Measurements from ENCODE around the gene ARHGAP42. TPM values are rescaled to one million over a fixed set of nuclear protein-coding genes. Genes with fewer than 3 reads are reported as not detected.

The ARHGAP42 gene
- polyA plus RNA-seq, 3 donors: 0.13 TPM; not detected in 2

DNA sequence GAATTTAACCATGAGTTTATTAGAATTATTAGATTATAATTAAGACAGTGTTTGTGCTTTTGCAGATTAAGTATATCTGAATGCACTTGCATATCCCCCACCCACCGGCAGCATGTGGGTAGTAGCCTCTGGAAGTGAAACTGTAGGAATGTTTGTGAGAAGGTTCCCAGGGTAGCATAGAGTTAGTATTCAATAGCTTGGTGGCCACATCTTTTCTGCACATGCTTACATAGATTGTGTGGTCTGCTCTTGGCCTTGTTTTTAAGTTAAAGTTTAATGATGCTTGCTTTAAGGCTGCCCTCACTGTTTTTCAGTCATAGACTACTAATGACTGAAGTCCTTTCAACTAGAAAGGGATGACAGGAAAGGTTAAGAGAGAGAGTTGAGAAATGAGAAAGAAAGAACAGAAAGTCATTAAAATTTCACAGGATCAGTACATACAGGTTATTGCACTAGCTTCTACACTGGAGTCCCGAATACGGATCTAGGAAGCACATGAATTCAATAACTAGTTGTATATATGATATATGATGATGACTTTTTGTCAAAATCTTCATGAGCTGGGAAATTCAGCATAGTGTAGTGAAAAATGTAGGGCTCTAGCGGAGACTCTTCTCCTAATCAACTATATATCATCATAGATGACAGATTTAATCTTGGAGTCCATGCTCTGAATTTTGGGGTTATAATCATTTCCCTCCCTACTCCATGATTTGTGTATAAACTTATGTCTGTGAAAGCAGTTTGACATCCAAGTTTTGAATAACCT is 137.1 kb downstream of the ARHGAP42 start:
- no peak overlapping the region for H3K27ac Mint-ChIP-seq
- peaks cover 0 to 2% (median 0%) of the 10 kb centered on the region in 3 donors for H3K27me3 Mint-ChIP-seq (ENCODE audit: low read depth in 3 of 3)
- Histone ChIP-seq H3K9me3 (replicated peaks in 1 of 2; ENCODE audit: control insufficient read depth in 1 of 2, insufficient read depth in 1 of 2, low read length in 2 of 2) (no peaks in the 10 kb centered on the region), H3K4me3 (replicated peaks in 1 of 3; ENCODE audit: low read depth in 2 of 3, low read length in 3 of 3) (no peak overlapping the region), H4K20me1 (ENCODE audit: insufficient read depth, low read length) (no peaks in the 10 kb centered on the region), H3K4me1 (ENCODE audit: control insufficient read depth in 1 of 2, insufficient read depth in 2 of 2, low read length in 2 of 2) (no peaks in the 10 kb centered on the region), H2AFZ (ENCODE audit: insufficient read depth, low read depth, low read length, poor library complexity, severe bottlenecking) (no peak overlapping the region), H3K9ac (ENCODE audit: insufficient read depth, low read length, poor library complexity, severe bottlenecking) (no peak overlapping the region), H3K36me3 (replicated peaks in 1 of 2; ENCODE audit: control insufficient read depth in 1 of 2, insufficient read depth in 2 of 2, low read length in 2 of 2) (no peaks in the 10 kb centered on the region), H3K27ac (ENCODE audit: low read depth in 1 of 2, low read length in 2 of 2) (no peak overlapping the region), H3K4me2 (replicated peaks; ENCODE audit: extremely low read depth, low read length, poor library complexity, severe bottlenecking) (no peak overlapping the region), H3K79me2 (ENCODE audit: insufficient read depth, low read length) (no peaks in the 10 kb centered on the region), H3K27me3 (ENCODE audit: control insufficient read depth in 2 of 2, insufficient read depth in 2 of 2, low read length in 2 of 2) (no peaks in the 10 kb centered on the region)
- no peaks in the 10 kb centered on the region for H3K4me1 Mint-ChIP-seq
- no CpG with 5 or more reads among the region's 4 CpGs for WGBS (ENCODE audit: insufficient coverage)
- DNase-seq: no peak
- no peak overlapping the region for H3K4me3 Mint-ChIP-seq
- TF ChIP-seq, protein P1, sequence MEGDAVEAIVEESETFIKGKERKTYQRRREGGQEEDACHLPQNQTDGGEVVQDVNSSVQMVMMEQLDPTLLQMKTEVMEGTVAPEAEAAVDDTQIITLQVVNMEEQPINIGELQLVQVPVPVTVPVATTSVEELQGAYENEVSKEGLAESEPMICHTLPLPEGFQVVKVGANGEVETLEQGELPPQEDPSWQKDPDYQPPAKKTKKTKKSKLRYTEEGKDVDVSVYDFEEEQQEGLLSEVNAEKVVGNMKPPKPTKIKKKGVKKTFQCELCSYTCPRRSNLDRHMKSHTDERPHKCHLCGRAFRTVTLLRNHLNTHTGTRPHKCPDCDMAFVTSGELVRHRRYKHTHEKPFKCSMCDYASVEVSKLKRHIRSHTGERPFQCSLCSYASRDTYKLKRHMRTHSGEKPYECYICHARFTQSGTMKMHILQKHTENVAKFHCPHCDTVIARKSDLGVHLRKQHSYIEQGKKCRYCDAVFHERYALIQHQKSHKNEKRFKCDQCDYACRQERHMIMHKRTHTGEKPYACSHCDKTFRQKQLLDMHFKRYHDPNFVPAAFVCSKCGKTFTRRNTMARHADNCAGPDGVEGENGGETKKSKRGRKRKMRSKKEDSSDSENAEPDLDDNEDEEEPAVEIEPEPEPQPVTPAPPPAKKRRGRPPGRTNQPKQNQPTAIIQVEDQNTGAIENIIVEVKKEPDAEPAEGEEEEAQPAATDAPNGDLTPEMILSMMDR (IDR thresholded peaks at IDR 0.05): no peak
- H3K9me3 Mint-ChIP-seq: no peaks in the 10 kb centered on the region
- no peaks in the 10 kb centered on the region for H3K36me3 Mint-ChIP-seq
- intact Hi-C loops (cut with micrococcal nuclease): no loop called here

DNA sequence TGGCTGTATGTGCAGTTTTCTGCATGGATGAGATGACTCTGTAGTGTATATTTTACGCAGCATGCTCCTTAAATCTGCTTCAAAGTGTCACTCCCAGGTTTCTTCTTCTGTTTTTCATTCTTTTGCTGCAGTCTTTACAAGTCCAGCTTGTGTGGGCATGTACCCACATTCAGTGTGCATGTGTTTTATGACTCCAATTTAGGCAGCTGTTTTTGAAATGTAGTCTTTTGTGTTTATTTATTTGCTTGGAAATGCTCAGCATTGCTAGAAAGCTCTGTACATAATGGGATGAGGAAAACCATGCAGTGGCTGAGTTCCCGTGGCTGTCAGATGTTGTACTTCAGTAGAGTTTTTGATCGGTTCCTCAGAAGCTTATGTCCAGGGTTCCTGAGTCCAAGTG is 138.5 kb downstream of the ARHGAP42 start:
- WGBS (ENCODE audit: insufficient coverage): 100% methylated on average over 1 of the region's 3 CpGs

More for the DNA sequence above, 138.5 kb downstream of the ARHGAP42 start:
- no peak overlapping the region for H2AFZ ChIP-seq (ENCODE audit: insufficient read depth, low read depth, low read length, poor library complexity, severe bottlenecking)
- H4K20me1 ChIP-seq (ENCODE audit: insufficient read depth, low read length): no peaks in the 10 kb centered on the region
- TF ChIP-seq, protein P1 (IDR thresholded peaks at IDR 0.05): no peak
- H3K4me1 Mint-ChIP-seq: no peaks in the 10 kb centered on the region
- intact Hi-C loops (cut with micrococcal nuclease): no loop called here
- peaks cover 0 to 2% (median 0%) of the 10 kb centered on the region in 3 donors for H3K27me3 Mint-ChIP-seq (ENCODE audit: low read depth in 3 of 3)
- no peaks in the 10 kb centered on the region for H3K36me3 ChIP-seq (replicated peaks in 1 of 2; ENCODE audit: control insufficient read depth in 1 of 2, insufficient read depth in 2 of 2, low read length in 2 of 2)
- no peak overlapping the region for H3K27ac Mint-ChIP-seq
- H3K27ac ChIP-seq (ENCODE audit: low read depth in 1 of 2, low read length in 2 of 2): no peak overlapping the region
- no peak overlapping the region for H3K4me2 ChIP-seq (replicated peaks; ENCODE audit: extremely low read depth, low read length, poor library complexity, severe bottlenecking)
- no peak overlapping the region for H3K4me3 Mint-ChIP-seq
- no peaks in the 10 kb centered on the region for H3K9me3 ChIP-seq (replicated peaks in 1 of 2; ENCODE audit: control insufficient read depth in 1 of 2, insufficient read depth in 1 of 2, low read length in 2 of 2)
- no peaks in the 10 kb centered on the region for H3K79me2 ChIP-seq (ENCODE audit: insufficient read depth, low read length)
- peaks cover 0 to under 1% (median 0%) of the 10 kb centered on the region in 7 donors for H3K9me3 Mint-ChIP-seq
- no peaks in the 10 kb centered on the region for H3K4me1 ChIP-seq (ENCODE audit: control insufficient read depth in 1 of 2, insufficient read depth in 2 of 2, low read length in 2 of 2)
- no peak overlapping the region for H3K4me3 ChIP-seq (replicated peaks in 1 of 3; ENCODE audit: low read depth in 2 of 3, low read length in 3 of 3)
- H3K27me3 ChIP-seq (ENCODE audit: control insufficient read depth in 2 of 2, insufficient read depth in 2 of 2, low read length in 2 of 2): no peaks in the 10 kb centered on the region
- no peak overlapping the region for H3K9ac ChIP-seq (ENCODE audit: insufficient read depth, low read length, poor library complexity, severe bottlenecking)
- DNase-seq: no peak
- H3K36me3 Mint-ChIP-seq: no peaks in the 10 kb centered on the region

All from CD14-positive monocyte (primary cell).